ENCODE results near the gene PPT1. TPM values are rescaled to one million over a fixed set of nuclear protein-coding genes. Genes with fewer than 3 reads are reported as not detected.

PPT1 gene
- 30.1 and 31.1 TPM in 2 replicates for total RNA-seq

GRCh38 chr1:40096977-40097782 lies at the start of gene PPT1:
Gene PPT1, minus strand, starts transcription at chr1:40097252. Its CDS starts 14 bp downstream, at chr1:40097238.

GRCh38 chr1:40040511-40041465 lies 56.3 kb downstream of the PPT1 start, which contains the start of gene CAP1:
Gene CAP1, plus strand, starts transcription at chr1:40040729. Its CDS starts 18,618 bp downstream, at chr1:40059347.

Other genes with a start within 250 kb of the PPT1 start
- 31.3 and 43.9 TPM in 2 replicates for gene TRIT1, start 213.7 kb downstream of the PPT1 start, total RNA-seq
- gene MYCL, start 195.3 kb downstream of the PPT1 start, total RNA-seq, result 7.0 and 20.5 TPM in 2 replicates
- 17.1 and 17.8 TPM in 2 replicates for gene MFSD2A, start 142.1 kb downstream of the PPT1 start, total RNA-seq
- 301 and 621 TPM in 2 replicates for gene CAP1, start 56.5 kb downstream of the PPT1 start, total RNA-seq
- gene RLF, start 64.1 kb upstream of the PPT1 start, total RNA-seq, result 30.1 and 37.1 TPM in 2 replicates
- 0.96 TPM in 1 of 2 replicates, not detected in the other for gene TMCO2, start 150.7 kb upstream of the PPT1 start, total RNA-seq
- gene ZMPSTE24, start 161.0 kb upstream of the PPT1 start, total RNA-seq, result 71.8 and 73.0 TPM in 2 replicates
- gene COL9A2, start 220.0 kb upstream of the PPT1 start, total RNA-seq, result 0.96 TPM in 1 of 2 replicates, not detected in the other

Measured in tracheal epithelial cell (primary cell).